GM12892 (cell line): ENCODE results near the gene GLDC.

Source experiments
- POLR2A ChIP-seq: IDR thresholded peaks from 2 replicates; pipeline ENCODE4 v1.6.1; 2011; ENCODE audit warnings: low read depth, low read length, control low read depth
- POLR2AphosphoS5 ChIP-seq: IDR thresholded peaks from 2 replicates; pipeline ENCODE4 v1.6.1; 2011; ENCODE audit warnings: low read depth, low read length, control low read depth
- TAF1 ChIP-seq: IDR thresholded peaks from 2 replicates; pipeline ENCODE4 v1.6.1; 2011; ENCODE audit warnings: low read depth, mild to moderate bottlenecking, control low read depth, low read length, borderline replicate concordance

DNA sequence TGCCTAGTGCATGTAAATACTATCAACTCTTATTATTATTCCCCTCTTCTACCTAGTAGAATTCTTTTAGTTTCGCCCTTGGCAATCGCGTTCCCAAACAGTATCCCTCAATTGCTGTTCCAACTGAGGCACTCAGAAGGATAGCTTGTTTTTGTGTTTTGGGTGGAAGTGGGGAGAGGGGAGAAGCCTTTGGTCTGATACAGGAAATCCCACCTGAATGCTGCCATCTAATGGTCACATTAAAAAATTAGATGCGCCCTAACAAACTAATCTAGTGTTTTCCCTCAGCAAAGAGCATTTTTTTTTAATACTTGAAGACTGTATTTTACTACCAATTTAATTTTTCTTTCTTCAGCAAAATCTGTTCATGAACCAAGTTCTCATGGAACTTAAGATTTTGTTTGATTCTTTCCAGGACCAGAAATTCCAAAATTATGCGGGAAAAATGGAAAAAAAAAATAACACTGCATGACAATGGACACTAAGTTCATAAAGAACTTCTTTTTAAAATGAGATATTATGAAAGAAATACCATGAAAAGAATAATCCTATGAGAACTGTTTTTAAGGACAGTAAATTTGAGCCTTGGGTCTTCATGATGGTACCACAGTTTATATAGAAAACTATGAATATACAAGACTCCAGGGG is 22.2 kb upstream of the GLDC start:
- no peak for TF ChIP-seq TAF1
- TF ChIP-seq POLR2A = no peak
- TF ChIP-seq POLR2AphosphoS5 = no peak
